ENCODE results near the gene ALOX5AP. TPM values are rescaled to one million over a fixed set of nuclear protein-coding genes. Genes with fewer than 3 reads are reported as not detected.

The ALOX5AP gene
- total RNA-seq = 10 to 100 TPM; 53.7 to 54.0 TPM
- polyA plus RNA-seq = 100 to 1,000 TPM; 377 to 569 TPM

DNA sequence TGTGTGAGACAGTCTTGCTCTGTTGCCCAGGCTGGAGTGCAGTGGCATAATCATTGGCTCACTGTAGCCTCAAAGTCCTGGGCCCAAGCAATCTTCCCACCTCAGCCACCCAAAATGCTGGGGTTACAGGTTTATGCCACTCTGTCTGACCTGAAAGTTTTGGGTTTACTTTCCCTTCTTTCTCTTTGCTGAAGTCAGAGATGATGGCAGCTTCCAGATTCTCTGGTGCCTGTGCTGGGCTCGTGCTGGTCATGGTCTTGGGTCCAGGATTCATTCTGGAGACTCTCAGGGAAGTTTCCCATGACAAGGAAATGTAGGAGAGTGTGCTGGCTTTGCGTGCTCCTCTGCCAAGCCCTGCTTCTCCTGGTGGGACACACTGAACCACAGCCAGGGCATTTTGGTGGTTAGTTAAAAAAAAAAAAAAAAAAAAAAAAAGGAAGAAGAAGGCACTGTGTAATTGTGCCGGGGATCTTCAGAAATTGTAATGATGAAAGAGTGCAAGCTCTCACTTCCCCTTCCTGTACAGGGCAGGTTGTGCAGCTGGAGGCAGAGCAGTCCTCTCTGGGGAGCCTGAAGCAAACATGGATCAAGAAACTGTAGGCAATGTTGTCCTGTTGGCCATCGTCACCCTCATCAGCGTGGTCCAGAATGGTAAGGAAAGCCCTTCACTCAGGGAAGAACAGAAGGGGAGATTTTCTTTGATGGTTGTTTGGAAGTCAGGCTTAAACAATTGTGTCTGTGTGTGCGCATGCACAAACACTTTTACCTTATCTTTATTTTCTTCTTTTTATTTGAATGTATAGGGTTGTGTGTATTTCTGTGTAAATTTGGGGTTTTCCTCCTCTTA is at the start of gene ALOX5AP:
ALOX5AP (plus strand) TSS at position 519 of the 847 bp plus-strand sequence; CDS start at position 582, 63 bp downstream.
- intact Hi-C loops (cut with micrococcal nuclease) = loop anchor here (1.0 kb wide), 1 partner anchor 9 kb away; no protein-coding TSS in a partner anchor
- CTCF ChIA-PET (ENCODE audit: partially characterized antibody) = interaction anchor here (0.7 to 1.3 kb wide), 6 partner anchors 18 to 363 kb away, joined by 3 to 5 read pairs (median 3); no protein-coding TSS in a partner anchor
- no peaks in the 10 kb centered on the region for H3K36me3 ChIP-seq (ENCODE audit: insufficient read depth, low read length)
- no peaks in the 10 kb centered on the region for H3K27me3 Mint-ChIP-seq
- no peaks in the 10 kb centered on the region for H3K9me3 ChIP-seq (ENCODE audit: control insufficient read depth in 1 of 2, low read length in 2 of 2)
- H3K36me3 Mint-ChIP-seq = peaks cover 0 to 4% of the 10 kb centered on the region in 2 donors
- H3K27ac ChIP-seq (ENCODE audit: low read depth, low read length) = peak within 1 kb of the TSS; percentile 55
- peak within 1 kb of the TSS; percentile 55 to 94 for H3K4me3 ChIP-seq (ENCODE audit: low read length in 2 of 2)
- H3K27ac Mint-ChIP-seq = peak within 1 kb of the TSS; percentile 81 to 98 (median 98)
- H3K27me3 ChIP-seq (ENCODE audit: insufficient read depth, low read length) = no peaks in the 10 kb centered on the region
- POLR2A ChIA-PET (ENCODE audit: partially characterized antibody) = interaction anchor here (0.6 to 5.3 kb wide), 7 partner anchors 9 to 262 kb away, joined by 3 to 25 read pairs (median 6); partner anchors contain the start of gene USPL1
- H3K4me1 Mint-ChIP-seq = peaks cover 42 to 67% (median 59%) of the 10 kb centered on the region in 4 donors
- no peaks in the 10 kb centered on the region for H3K9me3 Mint-ChIP-seq
- peaks cover 56% of the 10 kb centered on the region for H3K4me1 ChIP-seq (ENCODE audit: insufficient read depth, low read length)
- peak within 1 kb of the TSS; percentile 96 to 99 (median 98) for H3K4me3 Mint-ChIP-seq
- peak; percentile 45 to 54 (median 52) for DNase-seq

DNA sequence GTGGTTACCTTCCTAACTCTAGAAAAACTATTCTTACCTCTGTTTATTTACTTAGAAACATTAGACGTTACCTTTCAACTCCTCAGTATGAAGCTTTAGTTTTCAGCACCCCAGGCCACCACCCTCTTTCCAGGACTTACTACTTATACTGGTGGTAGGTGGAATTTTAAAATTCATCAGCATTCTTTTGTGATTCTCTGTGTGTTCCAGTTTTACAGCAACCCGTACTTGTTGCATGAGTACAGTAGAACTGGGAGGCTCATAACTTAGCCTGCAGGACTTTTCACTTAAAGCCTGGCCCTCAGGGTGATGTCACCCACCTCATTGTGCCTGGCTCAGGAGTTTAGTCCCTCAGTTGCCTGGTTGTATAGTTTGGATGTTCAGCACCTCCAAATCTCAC is 49.4 kb upstream of the ALOX5AP start:
- POLR2A ChIA-PET (ENCODE audit: partially characterized antibody) = no interaction called here

DNA sequence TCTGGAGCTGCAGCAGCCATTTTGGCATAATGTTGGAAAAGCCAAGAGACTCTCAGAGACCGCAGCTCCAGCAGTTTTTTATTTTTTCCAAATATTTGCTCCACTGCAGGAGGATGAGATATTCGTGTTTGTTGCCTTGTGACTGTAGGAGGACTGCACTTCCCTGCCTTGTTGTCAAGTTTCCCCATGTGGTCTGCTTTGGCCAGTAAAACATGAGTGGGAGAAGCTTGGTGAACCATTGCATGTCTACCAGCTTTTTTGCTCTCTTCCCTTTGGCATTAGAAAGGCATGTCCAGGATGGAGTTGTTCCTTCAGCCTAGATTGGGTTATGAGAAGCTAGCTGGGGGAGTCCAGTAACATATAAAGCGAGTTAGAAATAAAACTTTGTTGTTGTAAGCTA is 47.7 kb upstream of the ALOX5AP start:
- H3K4me3 Mint-ChIP-seq = no peak overlapping the region
- peaks cover 5 to 11% (median 7%) of the 10 kb centered on the region in 4 donors for H3K4me1 Mint-ChIP-seq
- intact Hi-C loops (cut with micrococcal nuclease) = no loop called here
- ChIA-PET CTCF (ENCODE audit: partially characterized antibody) (interaction anchor here (1.0 to 1.3 kb wide), 2 partner anchors 52 to 115 kb away, joined by 4 read pairs; no protein-coding TSS in a partner anchor), POLR2A (ENCODE audit: partially characterized antibody) (no interaction called here)
- DNase-seq = no peak
- no peak overlapping the region for H3K27ac ChIP-seq (ENCODE audit: low read depth, low read length)
- no peak overlapping the region for H3K4me3 ChIP-seq (ENCODE audit: low read length in 2 of 2)
- peaks cover 4% of the 10 kb centered on the region for H3K4me1 ChIP-seq (ENCODE audit: insufficient read depth, low read length)
- no peaks in the 10 kb centered on the region for H3K36me3 Mint-ChIP-seq
- no peak overlapping the region for H3K27ac Mint-ChIP-seq
- H3K9me3 ChIP-seq (ENCODE audit: control insufficient read depth in 1 of 2, low read length in 2 of 2) = no peaks in the 10 kb centered on the region
- H3K27me3 ChIP-seq (ENCODE audit: insufficient read depth, low read length) = no peaks in the 10 kb centered on the region
- H3K27me3 Mint-ChIP-seq = peaks cover 0 to 4% of the 10 kb centered on the region in 2 donors
- H3K9me3 Mint-ChIP-seq = peaks cover 0 to 8% (median 0%) of the 10 kb centered on the region in 8 donors
- no peaks in the 10 kb centered on the region for H3K36me3 ChIP-seq (ENCODE audit: insufficient read depth, low read length)

More for the DNA sequence above, 49.4 kb upstream of the ALOX5AP start:
- no peak for DNase-seq
- no peaks in the 10 kb centered on the region for H3K27me3 ChIP-seq (ENCODE audit: insufficient read depth, low read length)
- Mint-ChIP-seq H3K36me3 (no peaks in the 10 kb centered on the region), H3K9me3 (peaks cover 0 to 8% (median 0%) of the 10 kb centered on the region in 8 donors), H3K27ac (no peak overlapping the region), H3K4me3 (no peak overlapping the region), H3K27me3 (peaks cover 0 to 4% of the 10 kb centered on the region in 2 donors), H3K4me1 (peaks cover 5 to 15% (median 7%) of the 10 kb centered on the region in 4 donors)
- no peaks in the 10 kb centered on the region for H3K9me3 ChIP-seq (ENCODE audit: control insufficient read depth in 1 of 2, low read length in 2 of 2)
- no peak overlapping the region for H3K27ac ChIP-seq (ENCODE audit: low read depth, low read length)
- H3K4me1 ChIP-seq (ENCODE audit: insufficient read depth, low read length) = peaks cover 4% of the 10 kb centered on the region
- intact Hi-C loops (cut with micrococcal nuclease) = no loop called here
- H3K4me3 ChIP-seq (ENCODE audit: low read length in 2 of 2) = no peak overlapping the region
- H3K36me3 ChIP-seq (ENCODE audit: insufficient read depth, low read length) = no peaks in the 10 kb centered on the region
- CTCF ChIA-PET (ENCODE audit: partially characterized antibody) = no interaction called here

DNA sequence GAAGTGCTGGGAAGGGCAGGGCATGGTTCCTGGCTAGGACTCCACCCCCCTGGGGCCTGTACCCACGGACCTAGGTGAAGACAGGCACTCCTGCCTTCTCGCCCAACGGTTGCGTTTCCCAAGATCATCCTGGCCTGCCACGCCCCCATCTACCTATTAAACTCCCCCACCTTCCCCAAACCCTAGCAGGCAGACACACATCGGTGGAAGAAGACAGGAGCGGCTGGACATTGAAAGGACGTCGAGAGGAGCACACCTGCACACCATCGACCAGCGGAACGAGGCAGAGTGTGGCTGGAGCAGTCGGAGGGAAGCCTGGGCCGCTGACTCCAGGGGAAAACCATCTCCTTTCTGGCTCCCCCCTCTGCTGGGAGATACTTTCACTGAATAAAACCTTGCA is 45.6 kb upstream of the ALOX5AP start:
- H3K4me1 ChIP-seq (ENCODE audit: insufficient read depth, low read length) = peaks cover 4% of the 10 kb centered on the region
- peaks cover 0 to 8% (median 0%) of the 10 kb centered on the region in 8 donors for H3K9me3 Mint-ChIP-seq
- H3K4me1 Mint-ChIP-seq = peaks cover 5 to 11% (median 7%) of the 10 kb centered on the region in 4 donors
- H3K27ac Mint-ChIP-seq = no peak overlapping the region
- peak overlapping the region in 6 of 8 donors; percentile 30 to 85 (median 78) for H3K4me3 Mint-ChIP-seq
- peaks cover under 1 to 4% of the 10 kb centered on the region in 2 donors for H3K27me3 Mint-ChIP-seq
- H3K27me3 ChIP-seq (ENCODE audit: insufficient read depth, low read length) = no peaks in the 10 kb centered on the region
- DNase-seq = no peak
- H3K4me3 ChIP-seq (ENCODE audit: low read length in 2 of 2) = no peak overlapping the region
- H3K36me3 ChIP-seq (ENCODE audit: insufficient read depth, low read length) = no peaks in the 10 kb centered on the region
- no peaks in the 10 kb centered on the region for H3K36me3 Mint-ChIP-seq
- ChIA-PET CTCF (ENCODE audit: partially characterized antibody) (interaction anchor here (0.9 kb wide), 1 partner anchor 49 kb away, joined by 3 read pairs; no protein-coding TSS in a partner anchor), POLR2A (ENCODE audit: partially characterized antibody) (no interaction called here)
- H3K27ac ChIP-seq (ENCODE audit: low read depth, low read length) = no peak overlapping the region
- H3K9me3 ChIP-seq (ENCODE audit: control insufficient read depth in 1 of 2, low read length in 2 of 2) = no peaks in the 10 kb centered on the region
- intact Hi-C loops (cut with micrococcal nuclease) = no loop called here

DNA sequence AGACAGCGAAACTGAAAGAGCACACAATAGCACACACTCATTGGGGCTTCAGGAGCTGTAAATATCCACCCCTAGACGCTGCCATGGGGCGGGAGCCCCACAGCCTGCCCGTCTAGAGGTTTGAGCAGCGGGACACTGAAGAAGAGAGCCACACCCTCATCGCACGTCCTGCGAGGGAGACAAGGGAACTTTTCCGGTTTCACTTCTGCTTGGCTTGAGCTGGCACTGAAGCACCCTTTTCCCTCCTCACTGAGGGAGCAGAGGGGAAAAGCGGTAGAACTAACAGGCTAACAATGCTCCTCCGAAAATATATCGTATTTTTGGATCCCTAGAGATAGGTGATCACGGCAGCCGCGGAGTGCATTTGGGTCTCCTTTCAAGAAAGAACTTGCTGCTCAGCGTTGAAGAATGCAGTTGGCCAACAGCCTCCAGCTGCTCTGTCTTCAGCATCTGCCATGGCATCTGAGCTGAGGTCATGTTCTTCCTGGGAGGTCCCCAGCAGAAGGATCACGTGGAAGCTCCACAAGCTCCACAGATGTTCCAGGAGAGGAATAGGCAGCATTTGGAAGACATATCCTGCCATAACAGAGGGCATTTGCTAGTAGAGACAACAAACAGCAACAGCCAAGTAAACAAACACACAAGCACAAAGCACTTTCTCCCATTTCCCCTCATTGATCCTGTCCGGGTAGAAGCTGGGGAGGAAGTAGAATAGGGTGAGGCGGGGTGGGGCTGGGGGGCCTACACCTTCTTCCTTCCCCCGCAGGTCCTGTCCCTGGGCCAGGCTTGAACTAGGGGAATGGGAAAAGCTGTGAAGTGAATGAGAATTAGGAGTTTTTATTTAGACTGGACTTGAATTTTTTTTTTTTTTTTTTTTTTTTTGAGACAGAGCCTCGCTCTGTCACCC is 44.8 kb upstream of the ALOX5AP start:
- CTCF ChIA-PET (ENCODE audit: partially characterized antibody) = interaction anchor here (0.9 to 1.3 kb wide), 2 partner anchors 49 to 112 kb away, joined by 3 read pairs; no protein-coding TSS in a partner anchor
- intact Hi-C loops (cut with micrococcal nuclease) = no loop called here

DNA sequence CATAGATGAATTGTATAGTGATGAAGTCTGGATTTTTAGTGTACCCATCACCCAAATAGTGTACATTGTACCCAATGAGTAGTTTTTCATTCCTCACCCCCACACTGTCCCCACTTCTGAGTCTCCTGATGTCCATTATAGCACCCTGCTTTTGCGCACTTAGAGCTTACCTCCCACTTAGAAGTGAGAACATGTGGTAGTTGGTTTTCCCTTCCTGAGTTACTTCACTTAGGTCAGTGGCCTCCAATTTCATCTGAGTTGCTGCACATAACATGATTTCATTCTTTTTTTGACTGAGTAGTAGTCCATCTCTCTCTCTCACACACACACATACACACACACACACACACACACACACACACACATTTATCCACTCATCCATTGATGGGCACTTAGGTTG is 43.2 kb upstream of the ALOX5AP start:
- H3K4me1 ChIP-seq (ENCODE audit: insufficient read depth, low read length) = peaks cover 11% of the 10 kb centered on the region
- intact Hi-C loops (cut with micrococcal nuclease) = no loop called here
- Mint-ChIP-seq H3K4me3 (no peak overlapping the region), H3K27ac (peak overlapping the region in 1 of 7 donors; percentile 70), H3K36me3 (no peaks in the 10 kb centered on the region), H3K27me3 (peaks cover 1 to 4% of the 10 kb centered on the region in 2 donors), H3K9me3 (peaks cover 0 to 8% (median 0%) of the 10 kb centered on the region in 8 donors), H3K4me1 (peaks cover 11 to 26% (median 19%) of the 10 kb centered on the region in 4 donors)
- H3K27ac ChIP-seq (ENCODE audit: low read depth, low read length) = no peak overlapping the region
- H3K9me3 ChIP-seq (ENCODE audit: control insufficient read depth in 1 of 2, low read length in 2 of 2) = no peaks in the 10 kb centered on the region
- no peaks in the 10 kb centered on the region for H3K36me3 ChIP-seq (ENCODE audit: insufficient read depth, low read length)
- CTCF ChIA-PET (ENCODE audit: partially characterized antibody) = no interaction called here
- no peak for DNase-seq
- H3K4me3 ChIP-seq (ENCODE audit: low read length in 2 of 2) = no peak overlapping the region
- H3K27me3 ChIP-seq (ENCODE audit: insufficient read depth, low read length) = no peaks in the 10 kb centered on the region
- POLR2A ChIA-PET (ENCODE audit: partially characterized antibody) = no interaction called here

More for the DNA sequence above, 44.8 kb upstream of the ALOX5AP start:
- H3K27me3 ChIP-seq (ENCODE audit: insufficient read depth, low read length) = no peaks in the 10 kb centered on the region
- no peaks in the 10 kb centered on the region for H3K36me3 Mint-ChIP-seq
- DNase-seq = peak in 3 of 5 donors; percentile 19 to 27 (median 19)
- no peaks in the 10 kb centered on the region for H3K36me3 ChIP-seq (ENCODE audit: insufficient read depth, low read length)
- H3K27ac ChIP-seq (ENCODE audit: low read depth, low read length) = no peak overlapping the region
- peak overlapping the region; percentile 11 to 87 (median 68) for H3K27ac Mint-ChIP-seq
- POLR2A ChIA-PET (ENCODE audit: partially characterized antibody) = interaction anchor here (0.7 to 1.1 kb wide), 3 partner anchors 15 to 179 kb away, joined by 3 to 7 read pairs (median 5); no protein-coding TSS in a partner anchor
- H3K4me1 ChIP-seq (ENCODE audit: insufficient read depth, low read length) = peaks cover 4% of the 10 kb centered on the region
- peak overlapping the region; percentile 77 to 92 (median 80) for H3K4me3 Mint-ChIP-seq
- peaks cover 1 to 4% of the 10 kb centered on the region in 2 donors for H3K27me3 Mint-ChIP-seq
- peaks cover 5 to 14% (median 9%) of the 10 kb centered on the region in 4 donors for H3K4me1 Mint-ChIP-seq
- H3K4me3 ChIP-seq (ENCODE audit: low read length in 2 of 2) = peak overlapping the region in 1 of 2 donors; percentile 14
- H3K9me3 ChIP-seq (ENCODE audit: control insufficient read depth in 1 of 2, low read length in 2 of 2) = no peaks in the 10 kb centered on the region
- peaks cover 0 to 8% (median 0%) of the 10 kb centered on the region in 8 donors for H3K9me3 Mint-ChIP-seq
